Kidney (tissue), 14 donors: Measurements from ENCODE around the gene DOCK7. TPM values are rescaled to one million over a fixed set of nuclear protein-coding genes. Genes with fewer than 3 reads are reported as not detected.
A peak's percentile ranks its signal among the peaks of the same experiment; 100 is the strongest.
"Not testable (repeated sequence)": the region's sequence is repeated elsewhere in the genome, so short reads cannot be mapped to it uniquely, and the experiment has no call there.

ENCODE experiments used
- DNase-seq, 5 donors: peaks; one replicate each; pipeline ENCODE4 v3.0.0-alpha.2; 2013 to 2020
- FAIRE-seq: peaks from 2 replicates; lab custom pipeline; 2012; peaks lifted over from hg19 to GRCh38; lab: Jason Lieb, UNC
- H3K27ac ChIP-seq, 2 donors: one replicate each; pipeline ENCODE4 v1.7.0; 2013; ENCODE audit warnings: low read depth in 2 of 2, low read length in 2 of 2, inconsistent platforms in 1 of 2
- H3K27me3 ChIP-seq: one replicate; pipeline ENCODE4 v1.7.1; 2013; ENCODE audit warnings: low read length, inconsistent platforms; ENCODE audit not compliant: control insufficient read depth, insufficient read depth
- H3K36me3 ChIP-seq, 3 donors: one replicate each; pipeline versions ENCODE4 v1.7.0 to v1.7.1; 2013; ENCODE audit warnings: low read length in 3 of 3, control low read depth in 1 of 3, inconsistent platforms in 1 of 3; ENCODE audit not compliant: insufficient read depth in 3 of 3, control insufficient read depth in 2 of 3
- H3K4me1 ChIP-seq, 3 donors: one replicate each; pipeline versions ENCODE4 v1.7.0 to v1.7.1; 2013; ENCODE audit warnings: low read length in 3 of 3, inconsistent platforms in 1 of 3, low read depth in 1 of 3; ENCODE audit not compliant: control insufficient read depth in 2 of 3, insufficient read depth in 2 of 3
- H3K4me3 ChIP-seq, 3 donors: one replicate each; pipeline versions ENCODE4 v1.7.0 to v1.8.1; 2013; ENCODE audit warnings: low read length in 3 of 3, control low read depth in 1 of 3, inconsistent platforms in 1 of 3
- H3K9ac ChIP-seq, 3 donors: one replicate each; pipeline versions ENCODE4 v1.7.0 to v1.7.1; 2013; ENCODE audit warnings: low read length in 3 of 3, control low read depth in 1 of 3, inconsistent platforms in 1 of 3
- H3K9me3 ChIP-seq, 3 donors: one replicate each; pipeline versions ENCODE4 v1.7.0 to v1.7.1; 2013; ENCODE audit warnings: low read length in 3 of 3, control low read depth in 1 of 3, inconsistent platforms in 1 of 3; ENCODE audit not compliant: control insufficient read depth in 2 of 3, insufficient read depth in 1 of 3
- CTCF ChIP-seq: IDR thresholded peaks from 3 replicates; pipeline ENCODE4 v1.5.1; 2012; ENCODE audit warnings: mild to moderate bottlenecking, moderate library complexity, borderline replicate concordance; ENCODE audit not compliant: insufficient read depth; ENCODE audit errors: extremely low read depth
- intact Hi-C: fragments of 100-400 bp; cut with DNase I; formaldehyde crosslinking; loops from one replicate; pipeline ENCODE4 v1.11.1; 2022
- polyA plus RNA-seq: library from polyadenylated mRNA; stranded (reverse); fragments of 350-450 nt; fragmentation: Illumina TruSeq; extraction: RNeasy Lipid Tissue Mini Kit (QIAGEN cat#74804); gene quantifications from one replicate; pipeline ENCODE4 v1.2.3, GENCODE V29; 2014; ENCODE audit warnings: low read depth, low replicate concordance; ENCODE audit not compliant: insufficient read depth
- total RNA-seq: library from RNA; stranded (reverse); fragmentation: NEBNext Ultra II Directional; extraction: Animal tissue kit (Norgen Biotek cat#: 25700); gene quantifications from one replicate; pipeline ENCODE4 v1.2.1, GENCODE V29; 2021
- donor health status: control.
- donor health status: control.
- donor health status: control.
- donor health status: control.
- donor health status: control.
- donor health status: DM: yes; HTN: yes; CAD: no.
- donor health status: Normal renal cell carcinoma (clear cell type).

Gene DOCK7
- total and polyA plus RNA-seq, 2 donors from 2014 or later: 11.0 to 34.0 TPM

DNA sequence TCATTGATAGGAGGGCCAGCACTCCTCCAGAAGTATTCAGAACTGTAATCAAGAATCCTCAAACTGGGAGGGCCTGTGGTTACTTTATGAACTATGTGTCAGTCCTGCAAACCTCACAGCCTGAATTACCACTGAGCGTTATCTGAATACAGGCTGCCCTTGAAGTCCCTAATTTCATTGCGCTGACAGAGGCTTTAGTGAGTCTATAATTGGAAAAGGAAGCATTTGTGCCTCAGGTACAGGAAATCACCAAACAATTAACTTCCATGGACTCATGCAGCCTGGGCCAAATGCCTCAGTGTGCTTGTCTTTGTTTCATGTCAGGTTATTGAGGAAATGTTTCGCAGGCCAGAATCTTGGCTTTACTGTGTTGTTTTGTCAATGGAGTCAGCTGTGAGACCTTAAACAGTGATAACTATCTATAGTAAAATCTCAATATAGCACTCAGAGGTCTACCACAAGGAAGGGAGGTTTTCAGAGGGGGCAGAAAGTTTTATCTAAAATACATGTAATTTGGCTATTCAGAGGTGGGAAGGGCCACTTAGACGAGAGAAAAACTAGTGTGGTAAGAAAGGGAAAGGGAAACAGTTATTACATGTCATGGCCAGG, 32.9 kb upstream of the DOCK7 start:
- Histone ChIP-seq H3K9me3 (no peaks in the 10 kb centered on the region), H3K4me3 (no peak overlapping the region), H3K27ac (peak overlapping the region in 1 of 2 donors; percentile 3), H3K9ac (no peak overlapping the region), H3K27me3 (no peaks in the 10 kb centered on the region), H3K4me1 (peaks cover 0 to 9% (median 0%) of the 10 kb centered on the region in 3 donors), H3K36me3 (no peaks in the 10 kb centered on the region)
- FAIRE-seq (no peak), DNase-seq (peak in 2 of 5 donors; percentile 27 to 55)
- TF ChIP-seq CTCF: no peak
- intact Hi-C loops: no loop called here

DNA sequence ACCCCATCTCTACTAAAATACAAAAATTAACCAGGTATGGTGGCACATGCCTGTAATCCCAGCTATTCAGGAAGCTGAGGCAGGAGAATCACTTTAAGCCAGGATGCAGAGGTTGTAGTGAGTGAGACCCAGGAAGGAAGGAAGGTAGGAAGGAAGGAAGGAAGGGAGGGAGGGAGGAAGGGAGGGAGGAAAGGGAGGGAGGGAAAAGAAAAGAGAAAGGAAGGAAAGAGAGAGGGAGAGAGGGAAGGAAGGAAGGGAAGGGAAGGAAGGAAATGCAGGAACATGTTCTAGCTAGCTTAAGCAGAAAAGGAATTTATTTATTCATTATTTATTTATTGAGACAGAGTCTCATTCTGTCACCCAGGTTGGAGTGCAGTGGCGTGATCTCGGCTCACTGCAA, 30.2 kb upstream of the DOCK7 start:
- H3K27me3 ChIP-seq, FAIRE-seq, H3K27ac ChIP-seq, H3K36me3 ChIP-seq, H3K4me3 ChIP-seq, H3K4me1 ChIP-seq, DNase-seq, H3K9me3 ChIP-seq, H3K9ac ChIP-seq, intact Hi-C loops: not testable (repeated sequence)

DNA sequence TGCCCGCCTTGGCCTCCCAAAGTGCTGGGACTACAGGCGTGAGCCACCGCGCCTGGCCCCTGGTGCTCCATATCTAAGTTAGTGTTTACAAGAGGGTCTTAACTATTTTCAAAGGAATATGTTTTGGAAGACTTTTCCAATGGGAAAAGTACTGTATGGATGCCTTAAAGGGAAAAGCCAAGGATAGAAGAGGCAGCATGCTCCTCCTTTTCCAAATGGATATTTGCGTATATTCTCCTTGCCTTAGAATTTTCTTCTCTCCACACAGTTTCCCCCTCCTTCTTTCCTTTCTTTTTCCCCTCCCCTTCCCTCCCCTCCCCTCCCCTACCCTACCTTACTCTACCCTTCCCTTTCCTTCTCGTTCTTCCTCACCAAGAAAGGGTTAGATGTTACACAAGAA, 29.3 kb upstream of the DOCK7 start:
- no peak for DNase-seq
- TF ChIP-seq CTCF: no peak
- no peak overlapping the region for H3K4me3 ChIP-seq
- H3K36me3 ChIP-seq: no peaks in the 10 kb centered on the region
- no peaks in the 10 kb centered on the region for H3K27me3 ChIP-seq
- H3K9me3 ChIP-seq: no peaks in the 10 kb centered on the region
- H3K27ac ChIP-seq: no peak overlapping the region
- FAIRE-seq: no peak
- no peak overlapping the region for H3K9ac ChIP-seq
- intact Hi-C loops: no loop called here
- peaks cover 0 to 6% (median 0%) of the 10 kb centered on the region in 3 donors for H3K4me1 ChIP-seq

DNA sequence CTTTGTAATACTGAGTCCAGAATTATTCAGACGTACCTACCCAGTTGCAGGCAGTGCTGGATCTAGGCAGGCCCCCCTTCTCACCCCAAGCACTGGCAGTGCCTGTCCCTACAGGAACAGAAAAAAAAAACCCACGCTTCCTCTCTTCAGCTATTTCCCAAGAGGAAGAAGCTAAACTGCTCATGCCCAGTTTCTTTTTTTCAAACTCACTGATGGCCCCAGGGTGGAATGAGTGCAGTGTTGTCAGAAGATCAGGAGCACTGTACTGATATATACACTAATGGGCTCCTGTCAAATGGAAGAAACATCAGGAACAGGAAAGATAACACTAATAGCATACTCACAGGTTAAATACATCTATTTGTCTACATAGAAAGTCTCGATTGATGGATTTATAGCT, 28.2 kb upstream of the DOCK7 start:
- no peak overlapping the region for H3K4me3 ChIP-seq
- intact Hi-C loops: no loop called here
- FAIRE-seq: no peak

More for the DNA sequence above, 28.2 kb upstream of the DOCK7 start:
- H3K27me3 ChIP-seq: no peaks in the 10 kb centered on the region
- no peak for DNase-seq
- H3K4me1 ChIP-seq: peaks cover 0 to 5% (median 0%) of the 10 kb centered on the region in 3 donors
- H3K9me3 ChIP-seq: no peaks in the 10 kb centered on the region
- H3K27ac ChIP-seq: no peak overlapping the region
- H3K9ac ChIP-seq: no peak overlapping the region
- no peak for TF ChIP-seq CTCF
- H3K36me3 ChIP-seq: no peaks in the 10 kb centered on the region
